CD14-positive monocyte (primary cell): Measurements from ENCODE around the gene DPP7. TPM values are rescaled to one million over a fixed set of nuclear protein-coding genes. Genes with fewer than 3 reads are reported as not detected.

Source experiments
- DNase-seq, 3 donors: peaks; one replicate each; pipeline ENCODE4 v3.0.0-alpha.2; 2011 to 2022
- H2AFZ ChIP-seq: 2 replicates; pipeline ENCODE4 v1.6.0; 2012; ENCODE audit warnings: mild to moderate bottlenecking, low read depth, low read length, inconsistent platforms; ENCODE audit not compliant: insufficient read depth, poor library complexity, severe bottlenecking
- H3K27ac ChIP-seq, 2 donors: 1 replicate in 1 of 2; 2 replicates in 1 of 2; pipeline ENCODE4 v1.5.1; 2012 to 2013; ENCODE audit warnings: low read length in 2 of 2, control low read depth in 1 of 2, inconsistent platforms in 1 of 2, low read depth in 1 of 2, mild to moderate bottlenecking in 1 of 2
- H3K27me3 ChIP-seq, 2 donors: one replicate each; pipeline versions ENCODE4 v1.6.0 to v1.6.1; 2011 to 2013; ENCODE audit warnings: low read length in 2 of 2; ENCODE audit not compliant: control insufficient read depth in 2 of 2, insufficient read depth in 2 of 2
- H3K36me3 ChIP-seq, 2 donors: replicated peaks in 1 of 2; 1 replicate in 1 of 2; 2 replicates in 1 of 2; pipeline versions ENCODE4 v1.5.1 to v1.6.1; 2012 to 2013; ENCODE audit warnings: low read length in 2 of 2, control low read depth in 1 of 2, inconsistent platforms in 1 of 2, mild to moderate bottlenecking in 1 of 2; ENCODE audit not compliant: insufficient read depth in 2 of 2, control insufficient read depth in 1 of 2
- H3K4me1 ChIP-seq, 2 donors: 1 replicate in 1 of 2; 2 replicates in 1 of 2; pipeline versions ENCODE4 v1.5.1 to v1.6.1; 2012 to 2013; ENCODE audit warnings: low read length in 2 of 2, control low read depth in 1 of 2, inconsistent platforms in 1 of 2, mild to moderate bottlenecking in 1 of 2, moderate library complexity in 1 of 2; ENCODE audit not compliant: insufficient read depth in 2 of 2, control insufficient read depth in 1 of 2
- H3K4me2 ChIP-seq: replicated peaks from 2 replicates; pipeline ENCODE3; 2012; ENCODE audit warnings: low read length, moderate library complexity, mild to moderate bottlenecking; ENCODE audit not compliant: poor library complexity, severe bottlenecking; ENCODE audit errors: extremely low read depth
- H3K4me3 ChIP-seq, 3 experiments: fragments of 200-600 bp in 1 of 3; sonication (generic) in 1 of 3; replicated peaks in 1 of 3; 1 replicate in 2 of 3; 2 replicates in 1 of 3; pipeline ENCODE4 v1.5.1; 2011 to 2013; ENCODE audit warnings: low read length in 3 of 3, mild to moderate bottlenecking in 3 of 3, control low read depth in 2 of 3, low read depth in 2 of 3, inconsistent platforms in 1 of 3, moderate library complexity in 1 of 3
- H3K79me2 ChIP-seq: 2 replicates; pipeline ENCODE4 v1.6.0; 2012; ENCODE audit warnings: mild to moderate bottlenecking, control low read depth, inconsistent platforms, low read length, moderate library complexity; ENCODE audit not compliant: insufficient read depth
- H3K9ac ChIP-seq: 2 replicates; pipeline ENCODE4 v1.6.0; 2017; ENCODE audit warnings: low read length, mild to moderate bottlenecking; ENCODE audit not compliant: insufficient read depth, poor library complexity, severe bottlenecking
- H3K9me3 ChIP-seq, 2 donors: replicated peaks in 1 of 2; 1 replicate in 1 of 2; 2 replicates in 1 of 2; pipeline versions ENCODE4 v1.5.1 to v1.6.1; 2012 to 2013; ENCODE audit warnings: low read length in 2 of 2, control low read depth in 1 of 2; ENCODE audit not compliant: control insufficient read depth in 1 of 2, insufficient read depth in 1 of 2
- H4K20me1 ChIP-seq: 2 replicates; pipeline ENCODE4 v1.6.0; 2012; ENCODE audit warnings: mild to moderate bottlenecking, low read length, control low read depth, moderate library complexity; ENCODE audit not compliant: insufficient read depth
- H3K27ac Mint-ChIP-seq, 7 donors: one replicate each; pipeline ENCODE4 v1.8.0; 2020; ENCODE audit warnings: mild to moderate bottlenecking in 7 of 7, mixed read lengths in 7 of 7, moderate library complexity in 6 of 7, inconsistent platforms in 2 of 7
- H3K27me3 Mint-ChIP-seq, 3 donors: one replicate each; pipeline ENCODE4 v1.8.0; 2021 to 2022; ENCODE audit warnings: low read depth in 3 of 3, mild to moderate bottlenecking in 3 of 3, mixed read lengths in 3 of 3, moderate library complexity in 3 of 3, inconsistent platforms in 1 of 3
- H3K36me3 Mint-ChIP-seq, 2 donors: one replicate each; pipeline ENCODE4 v1.8.0; 2020; ENCODE audit warnings: mixed read lengths in 2 of 2, inconsistent platforms in 1 of 2, mild to moderate bottlenecking in 1 of 2
- H3K4me1 Mint-ChIP-seq: one replicate; pipeline ENCODE4 v1.8.0; 2020; ENCODE audit warnings: mild to moderate bottlenecking, mixed read lengths
- H3K4me3 Mint-ChIP-seq, 2 donors: one replicate each; pipeline ENCODE4 v1.8.0; 2020; ENCODE audit warnings: mild to moderate bottlenecking in 2 of 2, mixed read lengths in 2 of 2, moderate library complexity in 1 of 2
- H3K9me3 Mint-ChIP-seq, 7 donors: one replicate each; pipeline ENCODE4 v1.8.0; 2020 to 2022; ENCODE audit warnings: mixed read lengths in 7 of 7, mild to moderate bottlenecking in 6 of 7, moderate library complexity in 6 of 7, inconsistent platforms in 2 of 7
- CTCF ChIP-seq: fragments of 200-600 bp; IDR thresholded peaks from one replicate; pipeline ENCODE4 v1.8.0; 2022; ENCODE audit warnings: antibody characterized with exemption, mild to moderate bottlenecking
- WGBS: methylation state at CpG from one replicate; pipeline ENCODE4 v1.1.5; 2013; ENCODE audit warnings: missing lambda C conversion rate; ENCODE audit not compliant: insufficient coverage; 5-methylcytosine and 5-hydroxymethylcytosine counted together
- intact Hi-C, 2 donors: fragments of 100-400 bp; cut with micrococcal nuclease; formaldehyde crosslinking; loops; one replicate each; pipeline versions ENCODE4 v1.15.0 to v1.15.1; 2023
- polyA plus RNA-seq, 3 donors: library from polyadenylated mRNA; depleted of rRNA in 1 of 3; unstranded in 2 of 3; stranded (reverse) in 1 of 3; fragments of 300-500 nt in 2 of 3; fragments of >200 nt in 1 of 3; fragmentation: Illumina TruSeq in 2 of 3; gene quantifications; 1 replicate in 2 of 3; 2 replicates in 1 of 3; pipeline ENCODE4 v1.2.3, GENCODE V29; 2012 to 2021

DPP7 gene
- polyA plus RNA-seq, 3 donors = 68.3 to 287 (median 150) TPM

- WGBS = 10% methylated on average over 70 of the region's 74 CpGs
- Mint-ChIP-seq H3K4me3 (peak overlapping the region; percentile 48 to 84), H3K27me3 (peaks cover 70 to 97% (median 87%) of the 10 kb centered on the region in 3 donors), H3K27ac (no peak overlapping the region), H3K36me3 (no peaks in the 10 kb centered on the region), H3K9me3 (peaks cover 0 to 20% (median 5%) of the 10 kb centered on the region in 7 donors), H3K4me1 (peaks cover 6% of the 10 kb centered on the region)
- no peak overlapping the region for H3K27ac ChIP-seq
- no peak for DNase-seq
- peaks cover 8 to 92% of the 10 kb centered on the region in 2 donors for H3K27me3 ChIP-seq
- peak overlapping the region; percentile 46 for H2AFZ ChIP-seq
- intact Hi-C loops = no loop called here
- peak overlapping the region; percentile 58 for H3K4me2 ChIP-seq
- TF ChIP-seq CTCF = no peak
- H4K20me1 ChIP-seq = no peaks in the 10 kb centered on the region
- H3K79me2 ChIP-seq = no peaks in the 10 kb centered on the region
- no peak overlapping the region for H3K9ac ChIP-seq
- peaks cover 0 to 12% of the 10 kb centered on the region in 2 donors for H3K9me3 ChIP-seq
- H3K4me1 ChIP-seq = peaks cover 3 to 10% of the 10 kb centered on the region in 2 donors
- no peaks in the 10 kb centered on the region for H3K36me3 ChIP-seq
- H3K4me3 ChIP-seq = peak overlapping the region in 2 of 3 experiments; percentile 7 to 44
Observed at GRCh38 chr9:137162505-137163364, 48.2 kb upstream of the DPP7 start.

- Histone ChIP-seq H3K36me3 (no peaks in the 10 kb centered on the region), H3K27me3 (peaks cover 8 to 96% of the 10 kb centered on the region in 2 donors), H3K9me3 (peaks cover 4 to 17% of the 10 kb centered on the region in 2 donors), H2AFZ (no peak overlapping the region), H3K4me1 (peaks cover 3 to 13% of the 10 kb centered on the region in 2 donors), H3K79me2 (no peaks in the 10 kb centered on the region), H3K9ac (no peak overlapping the region), H3K4me3 (no peak overlapping the region), H4K20me1 (no peaks in the 10 kb centered on the region), H3K27ac (no peak overlapping the region), H3K4me2 (no peak overlapping the region)
- TF ChIP-seq CTCF = no peak
- DNase-seq = no peak
- Mint-ChIP-seq H3K27ac (no peak overlapping the region), H3K4me3 (peak overlapping the region in 1 of 2 donors; percentile 51), H3K27me3 (peaks cover 74 to 98% (median 89%) of the 10 kb centered on the region in 3 donors), H3K4me1 (peaks cover 6% of the 10 kb centered on the region), H3K9me3 (peaks cover 0 to 23% (median 7%) of the 10 kb centered on the region in 7 donors), H3K36me3 (no peaks in the 10 kb centered on the region)
- intact Hi-C loops = no loop called here
- 5% methylated on average over 44 of the region's 71 CpGs for WGBS
Observed at GRCh38 chr9:137161558-137162486, 47.3 kb upstream of the DPP7 start.
